Astrocyte of the spinal cord (primary cell): ENCODE results near the gene SERGEF.

Source experiments
- DNase-seq: peaks from one replicate; pipeline ENCODE4 v3.0.0; 2011; ENCODE audit warnings: low read depth, low spot score
- H3K4me3 ChIP-seq: 2 replicates; pipeline ENCODE4 v1.5.1; 2011; ENCODE audit warnings: low read depth, mild to moderate bottlenecking, low read length, moderate library complexity
- in situ Hi-C: cut with HindIII; loops from 2 replicates; pipeline ENCODE4 v1.10.0; 2017; ENCODE audit warnings: low sequenced_read_pairs
- TF ChIP-seq, protein P1 (sequence below): IDR thresholded peaks from 2 replicates; pipeline ENCODE4 v1.5.1; 2012; ENCODE audit warnings: low read depth, mild to moderate bottlenecking, low read length, inconsistent platforms

Gene SERGEF

GRCh38 chr11:17780668-17781067, 232.2 kb downstream of the SERGEF start:
- no peak for DNase-seq
- in situ Hi-C loops: no loop called here
- no peak overlapping the region for H3K4me3 ChIP-seq
- TF ChIP-seq, protein P1, sequence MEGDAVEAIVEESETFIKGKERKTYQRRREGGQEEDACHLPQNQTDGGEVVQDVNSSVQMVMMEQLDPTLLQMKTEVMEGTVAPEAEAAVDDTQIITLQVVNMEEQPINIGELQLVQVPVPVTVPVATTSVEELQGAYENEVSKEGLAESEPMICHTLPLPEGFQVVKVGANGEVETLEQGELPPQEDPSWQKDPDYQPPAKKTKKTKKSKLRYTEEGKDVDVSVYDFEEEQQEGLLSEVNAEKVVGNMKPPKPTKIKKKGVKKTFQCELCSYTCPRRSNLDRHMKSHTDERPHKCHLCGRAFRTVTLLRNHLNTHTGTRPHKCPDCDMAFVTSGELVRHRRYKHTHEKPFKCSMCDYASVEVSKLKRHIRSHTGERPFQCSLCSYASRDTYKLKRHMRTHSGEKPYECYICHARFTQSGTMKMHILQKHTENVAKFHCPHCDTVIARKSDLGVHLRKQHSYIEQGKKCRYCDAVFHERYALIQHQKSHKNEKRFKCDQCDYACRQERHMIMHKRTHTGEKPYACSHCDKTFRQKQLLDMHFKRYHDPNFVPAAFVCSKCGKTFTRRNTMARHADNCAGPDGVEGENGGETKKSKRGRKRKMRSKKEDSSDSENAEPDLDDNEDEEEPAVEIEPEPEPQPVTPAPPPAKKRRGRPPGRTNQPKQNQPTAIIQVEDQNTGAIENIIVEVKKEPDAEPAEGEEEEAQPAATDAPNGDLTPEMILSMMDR: no peak

DNA sequence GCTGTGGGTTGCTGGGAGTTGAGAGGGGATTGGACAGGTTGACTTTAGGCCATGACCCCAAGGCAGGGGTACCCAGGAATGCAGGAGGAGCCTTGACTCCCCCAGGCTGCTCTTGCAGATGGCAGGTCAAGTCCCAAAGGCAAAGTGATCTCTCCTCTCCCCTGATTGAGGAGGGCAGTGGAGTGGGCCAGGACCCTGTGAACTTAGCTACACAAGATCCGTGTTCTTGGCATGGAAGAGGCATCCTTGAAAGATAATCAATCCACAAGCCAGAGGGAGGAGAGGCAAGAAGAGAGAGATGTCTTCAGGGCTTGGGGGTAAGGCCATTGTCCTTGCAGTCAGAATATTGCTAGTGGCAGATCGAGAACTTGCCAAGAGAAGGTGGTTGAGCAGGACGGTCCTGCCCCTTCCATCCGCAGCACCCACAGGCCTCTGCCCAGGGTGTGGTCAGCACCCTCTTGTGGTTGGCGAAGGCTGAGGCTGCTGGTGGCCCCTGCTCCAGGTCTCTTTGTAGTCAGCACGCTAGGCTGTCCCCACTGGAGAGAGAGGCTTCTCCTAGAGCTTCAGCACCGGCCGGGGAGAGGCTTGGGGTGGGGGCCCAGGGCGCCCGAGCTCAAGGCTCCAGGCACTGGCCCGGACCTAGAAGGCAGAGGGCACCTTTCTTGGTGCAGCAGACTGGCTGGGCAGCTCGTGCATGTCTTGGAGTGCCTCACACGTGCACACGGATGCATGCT, 232.8 kb downstream of the SERGEF start:
- TF ChIP-seq, protein P1: no peak
- in situ Hi-C loops: no loop called here
- no peak overlapping the region for H3K4me3 ChIP-seq
- DNase-seq: no peak

- TF ChIP-seq, protein P1: no peak
- DNase-seq: no peak
- in situ Hi-C loops: no loop called here
- no peak overlapping the region for H3K4me3 ChIP-seq
Observed at GRCh38 chr11:17778956-17779860, 233.6 kb downstream of the SERGEF start.

DNA sequence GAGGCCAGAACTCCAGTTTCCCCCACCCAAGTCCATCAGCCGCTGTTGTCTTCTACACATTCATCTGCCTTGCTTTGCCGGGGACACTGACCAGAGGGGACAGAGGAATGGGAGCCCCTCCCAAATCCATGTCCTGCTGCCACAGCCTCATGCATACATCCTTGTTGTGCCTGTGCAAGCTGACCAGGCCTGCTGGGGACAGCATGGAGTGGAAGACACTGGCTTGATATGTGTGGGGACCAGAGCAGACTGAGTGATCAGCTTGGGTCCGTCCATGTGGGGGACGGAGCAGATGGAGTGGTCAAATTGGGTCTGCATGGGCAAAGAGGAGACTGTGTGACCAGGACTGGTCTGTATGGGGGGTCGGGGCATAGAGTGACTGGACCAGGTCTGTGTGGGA, 234.5 kb downstream of the SERGEF start:
- TF ChIP-seq, protein P1: no peak
- H3K4me3 ChIP-seq: no peak overlapping the region
- no peak for DNase-seq
- in situ Hi-C loops: no loop called here

- no peak for DNase-seq
- TF ChIP-seq, protein P1: no peak
- in situ Hi-C loops: no loop called here
- no peak overlapping the region for H3K4me3 ChIP-seq
Observed at GRCh38 chr11:17777738-17778091, 235.1 kb downstream of the SERGEF start.

GRCh38 chr11:17777086-17777737, 235.6 kb downstream of the SERGEF start:
- in situ Hi-C loops: no loop called here
- TF ChIP-seq, protein P1: no peak
- H3K4me3 ChIP-seq: no peak overlapping the region
- DNase-seq: no peak
